Right cardiac atrium (tissue), 5 donors: ENCODE measurements around the gene IGSF1. TPM values are rescaled to one million over a fixed set of nuclear protein-coding genes. Genes with fewer than 3 reads are reported as not detected.
"Not testable (repeated sequence)": the region's sequence is repeated elsewhere in the genome, so short reads cannot be mapped to it uniquely, and the experiment has no call there.

Experiments used
- ATAC-seq, 2 donors: fragments of 200-7000 bp; cut with Tn5 transposase; one replicate each; pipeline versions ENCODE4 v1.8.0 to v1.9.1; 2020; ENCODE audit warnings: moderate library complexity in 2 of 2, mild to moderate bottlenecking in 1 of 2
- DNase-seq, 3 donors: peaks; one replicate each; pipeline ENCODE4 v3.0.0-alpha.2; 2020
- H3K27ac ChIP-seq: one replicate; pipeline ENCODE4 v1.5.1; 2013; ENCODE audit warnings: mild to moderate bottlenecking, low read length, control low read depth, moderate library complexity
- H3K27me3 ChIP-seq: one replicate; pipeline ENCODE4 v1.6.1; 2013; ENCODE audit not compliant: control insufficient read depth, insufficient read depth
- H3K4me1 ChIP-seq: one replicate; pipeline ENCODE4 v1.6.1; 2013; ENCODE audit warnings: low read length; ENCODE audit not compliant: control insufficient read depth, insufficient read depth
- H3K4me3 ChIP-seq: one replicate; pipeline ENCODE4 v1.5.1; 2013; ENCODE audit warnings: low read length, control low read depth
- H3K9me3 ChIP-seq: one replicate; pipeline ENCODE4 v1.6.1; 2013; ENCODE audit warnings: low read length; ENCODE audit not compliant: control insufficient read depth
- WGBS: extraction: QIAGEN DNeasy Blood & Tissue Kit; methylation state at CpG from one replicate; pipeline ENCODE4 v1.1.7; 2013; 5-methylcytosine and 5-hydroxymethylcytosine counted together
- intact Hi-C, 4 donors: fragments of 100-400 bp; cut with DNase I; formaldehyde crosslinking; loops; one replicate each; pipeline versions ENCODE4 v1.11.0 to v1.14.0; 2022 to 2023
- polyA plus RNA-seq: library from polyadenylated mRNA; stranded (reverse); fragments of 200-250 nt; gene quantifications from one replicate; pipeline ENCODE4 v1.2.3, GENCODE V29; 2013
- total RNA-seq, 4 donors: library from RNA; stranded (reverse); fragmentation: NEBNext Ultra II Directional; extraction: Animal tissue kit (Norgen Biotek cat#: 25700); gene quantifications; one replicate each; pipeline ENCODE4 v1.2.1, GENCODE V29; 2021
- donor health status: healthy with polysubstance abuse.
- donor health status: DM: no; HTN: yes; CAD: no.
- donor health status: DM: no; HTN: no; CAD: no.
- donor health status: DM: no; HTN: yes; CAD: no; lungs with severe emphysema.
- donor health status: DM: yes; HTN: yes; CAD: no.

Gene IGSF1
- total and polyA plus RNA-seq, 5 donors = 4.6 to 28.3 (median 16.1) TPM

GRCh38 chrX:131271826-131272225, 17.3 kb downstream of the IGSF1 start:
- Histone ChIP-seq H3K4me3 (no peak overlapping the region), H3K27me3 (no peaks in the 10 kb centered on the region), H3K27ac (no peak overlapping the region), H3K4me1 (no peaks in the 10 kb centered on the region), H3K9me3 (no peaks in the 10 kb centered on the region)
- intact Hi-C loops = no loop called here
- 27% methylated on average over 3 of the region's 3 CpGs for WGBS
- no peak for ATAC-seq
- DNase-seq = no peak

GRCh38 chrX:131271274-131271673, 17.8 kb downstream of the IGSF1 start:
- no peaks in the 10 kb centered on the region for H3K27me3 ChIP-seq
- intact Hi-C loops = no loop called here
- 28% methylated on average over 3 of the region's 3 CpGs for WGBS

GRCh38 chrX:131270080-131270479, 19.0 kb downstream of the IGSF1 start:
- ATAC-seq (no peak), DNase-seq (no peak)
- intact Hi-C loops = no loop called here
- WGBS = 62% methylated on average over 1 of the region's 1 CpG
- Histone ChIP-seq H3K4me3 (no peak overlapping the region), H3K4me1 (no peaks in the 10 kb centered on the region), H3K27ac (no peak overlapping the region), H3K27me3 (no peaks in the 10 kb centered on the region), H3K9me3 (no peaks in the 10 kb centered on the region)

More at GRCh38 chrX:131271274-131271673, 17.8 kb downstream of the IGSF1 start:
- no peaks in the 10 kb centered on the region for H3K9me3 ChIP-seq
- no peak overlapping the region for H3K4me3 ChIP-seq
- ATAC-seq (no peak), DNase-seq (no peak)
- H3K27ac ChIP-seq = no peak overlapping the region
- no peaks in the 10 kb centered on the region for H3K4me1 ChIP-seq

GRCh38 chrX:131264665-131265064, 24.4 kb downstream of the IGSF1 start:
- intact Hi-C loops = no loop called here
- no peaks in the 10 kb centered on the region for H3K4me1 ChIP-seq
- H3K4me3 ChIP-seq = no peak overlapping the region
- peak in 1 of 3 donors; percentile 30 for DNase-seq
- H3K9me3 ChIP-seq = no peaks in the 10 kb centered on the region
- no peaks in the 10 kb centered on the region for H3K27me3 ChIP-seq
- peak; percentile 54 to 55 for ATAC-seq
- 75% methylated on average over 7 of the region's 7 CpGs for WGBS
- no peak overlapping the region for H3K27ac ChIP-seq

- intact Hi-C loops = no loop called here
- DNase-seq (no peak), ATAC-seq (no peak)
- Histone ChIP-seq H3K9me3 (no peaks in the 10 kb centered on the region), H3K4me1 (no peaks in the 10 kb centered on the region), H3K4me3 (no peak overlapping the region), H3K27me3 (no peaks in the 10 kb centered on the region), H3K27ac (no peak overlapping the region)
- 59% methylated on average over 2 of the region's 2 CpGs for WGBS
Measured at GRCh38 chrX:131264053-131264452, 25.1 kb downstream of the IGSF1 start.

- WGBS = 63% methylated on average over 13 of the region's 13 CpGs
- no peak for ATAC-seq
- Histone ChIP-seq H3K9me3 (no peaks in the 10 kb centered on the region), H3K27ac (no peak overlapping the region), H3K27me3 (no peaks in the 10 kb centered on the region), H3K4me1 (no peaks in the 10 kb centered on the region), H3K4me3 (no peak overlapping the region)
- no peak for DNase-seq
- intact Hi-C loops = no loop called here
Measured at GRCh38 chrX:131262738-131263679, 26.1 kb downstream of the IGSF1 start.

GRCh38 chrX:131262200-131262599, 26.9 kb downstream of the IGSF1 start:
- DNase-seq (no peak), ATAC-seq (no peak)
- Histone ChIP-seq H3K27ac (no peak overlapping the region), H3K9me3 (no peaks in the 10 kb centered on the region), H3K27me3 (no peaks in the 10 kb centered on the region), H3K4me3 (no peak overlapping the region), H3K4me1 (no peaks in the 10 kb centered on the region)
- intact Hi-C loops = no loop called here

- ATAC-seq (no peak), DNase-seq (no peak)
- intact Hi-C loops = no loop called here
Measured at GRCh38 chrX:131257367-131257766, 31.7 kb downstream of the IGSF1 start.

GRCh38 chrX:131250984-131251738, 37.9 kb downstream of the IGSF1 start:
- H3K27me3 ChIP-seq, H3K27ac ChIP-seq, ATAC-seq, DNase-seq, H3K9me3 ChIP-seq, H3K4me1 ChIP-seq, H3K4me3 ChIP-seq, intact Hi-C loops: not testable (repeated sequence)
- WGBS = 81% methylated on average over 26 of the region's 36 CpGs

More at GRCh38 chrX:131257367-131257766, 31.7 kb downstream of the IGSF1 start:
- Histone ChIP-seq H3K4me3 (no peak overlapping the region), H3K27me3 (no peaks in the 10 kb centered on the region), H3K4me1 (no peaks in the 10 kb centered on the region), H3K27ac (no peak overlapping the region), H3K9me3 (no peaks in the 10 kb centered on the region)

GRCh38 chrX:131239057-131239456, 50.0 kb downstream of the IGSF1 start:
- no peak for ATAC-seq
- intact Hi-C loops = no loop called here
- WGBS = 62% methylated on average over 2 of the region's 2 CpGs

GRCh38 chrX:131237363-131237762, 51.7 kb downstream of the IGSF1 start:
- H3K4me3 ChIP-seq = no peak overlapping the region
- no peaks in the 10 kb centered on the region for H3K27me3 ChIP-seq
- DNase-seq = no peak
- H3K4me1 ChIP-seq = no peaks in the 10 kb centered on the region
- H3K27ac ChIP-seq = no peak overlapping the region
- no peaks in the 10 kb centered on the region for H3K9me3 ChIP-seq
- 54% methylated on average over 2 of the region's 2 CpGs for WGBS
- ATAC-seq = no peak
- intact Hi-C loops = no loop called here

More at GRCh38 chrX:131239057-131239456, 50.0 kb downstream of the IGSF1 start:
- H3K9me3 ChIP-seq = no peaks in the 10 kb centered on the region
- H3K27ac ChIP-seq = no peak overlapping the region
- no peaks in the 10 kb centered on the region for H3K4me1 ChIP-seq
- H3K4me3 ChIP-seq = no peak overlapping the region
- H3K27me3 ChIP-seq = no peaks in the 10 kb centered on the region
- no peak for DNase-seq
